HG03575 (cell line): ENCODE results near the gene NUP62.

Experiments
- ATAC-seq: cut with Tn5 transposase; IDR thresholded peaks from one replicate; pipeline ENCODE4 v1.9.1; 2021; ENCODE audit not compliant: unreplicated experiment, insufficient number of reproducible peaks, low FRiP score; ENCODE audit errors: extremely low read depth

Gene NUP62

DNA sequence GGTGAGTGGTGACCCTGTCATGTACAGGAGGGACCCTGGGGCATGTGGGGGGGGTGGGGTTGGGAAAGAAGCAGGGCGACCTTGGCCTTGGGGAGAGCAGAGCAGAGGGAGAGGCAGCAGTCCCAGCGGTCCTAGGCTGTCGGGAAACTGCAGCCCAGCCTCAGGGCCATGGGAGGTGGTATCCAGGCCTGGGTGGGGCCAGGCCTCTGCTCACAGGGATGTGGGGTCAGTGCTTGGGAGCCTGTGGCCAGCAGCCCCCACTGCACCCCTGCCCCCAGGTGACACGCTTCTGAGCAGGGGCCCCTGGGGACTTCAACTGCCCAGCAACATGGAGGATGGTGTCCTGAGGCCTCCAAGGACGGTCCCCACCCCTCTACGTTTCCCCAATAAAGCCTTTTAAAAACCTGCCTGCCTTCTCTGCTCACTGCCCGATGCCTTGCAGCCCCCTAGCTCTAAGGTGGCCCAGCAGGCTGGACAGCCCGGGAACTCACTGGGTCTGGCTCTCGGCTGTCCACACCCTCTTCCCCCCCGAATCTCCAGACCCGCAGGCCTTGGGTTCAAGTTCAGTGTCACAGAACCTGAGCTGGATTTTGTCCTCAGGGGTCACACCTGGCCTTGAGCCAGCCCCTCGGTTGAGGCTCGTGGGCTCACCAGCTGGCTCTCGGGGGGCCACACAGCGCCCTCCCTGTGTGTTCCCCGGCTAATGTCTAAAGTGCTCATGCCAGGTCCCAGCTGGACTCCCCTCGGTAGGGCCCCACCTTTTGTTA lies 68.8 kb downstream of the NUP62 start:
- ATAC-seq, result no peak

DNA sequence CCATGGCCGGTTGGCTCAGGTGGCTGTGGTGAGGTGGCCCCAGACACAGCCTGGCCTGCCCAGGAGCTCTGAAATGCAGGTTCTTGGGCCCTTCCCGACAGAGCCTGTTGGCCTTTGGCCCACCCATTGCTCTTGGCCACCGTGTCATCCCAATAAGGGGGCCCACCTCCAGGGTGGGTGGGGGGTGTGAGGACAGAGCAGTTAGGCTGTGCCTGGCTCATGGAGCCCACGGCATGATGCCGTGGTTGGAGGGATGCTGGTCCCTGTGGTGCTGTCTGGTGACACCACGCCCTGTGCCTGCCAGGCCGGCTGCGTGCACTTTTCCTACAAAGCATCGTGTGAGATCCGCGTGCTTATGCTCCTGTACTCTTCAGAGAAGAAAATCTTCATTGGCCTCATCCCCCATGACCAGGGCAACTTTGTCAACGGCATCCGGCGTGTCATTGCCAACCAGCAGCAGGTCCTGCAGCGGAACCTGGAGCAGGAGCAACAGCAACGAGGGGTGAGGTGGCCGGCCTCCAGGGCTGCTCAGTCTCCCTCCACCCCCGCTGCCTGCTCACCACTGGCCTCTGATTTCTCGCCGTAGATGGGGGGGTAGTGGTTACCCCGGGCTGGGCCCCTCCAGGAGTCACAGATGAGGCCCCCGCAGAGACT lies 69.5 kb downstream of the NUP62 start:
- ATAC-seq, result no peak

DNA sequence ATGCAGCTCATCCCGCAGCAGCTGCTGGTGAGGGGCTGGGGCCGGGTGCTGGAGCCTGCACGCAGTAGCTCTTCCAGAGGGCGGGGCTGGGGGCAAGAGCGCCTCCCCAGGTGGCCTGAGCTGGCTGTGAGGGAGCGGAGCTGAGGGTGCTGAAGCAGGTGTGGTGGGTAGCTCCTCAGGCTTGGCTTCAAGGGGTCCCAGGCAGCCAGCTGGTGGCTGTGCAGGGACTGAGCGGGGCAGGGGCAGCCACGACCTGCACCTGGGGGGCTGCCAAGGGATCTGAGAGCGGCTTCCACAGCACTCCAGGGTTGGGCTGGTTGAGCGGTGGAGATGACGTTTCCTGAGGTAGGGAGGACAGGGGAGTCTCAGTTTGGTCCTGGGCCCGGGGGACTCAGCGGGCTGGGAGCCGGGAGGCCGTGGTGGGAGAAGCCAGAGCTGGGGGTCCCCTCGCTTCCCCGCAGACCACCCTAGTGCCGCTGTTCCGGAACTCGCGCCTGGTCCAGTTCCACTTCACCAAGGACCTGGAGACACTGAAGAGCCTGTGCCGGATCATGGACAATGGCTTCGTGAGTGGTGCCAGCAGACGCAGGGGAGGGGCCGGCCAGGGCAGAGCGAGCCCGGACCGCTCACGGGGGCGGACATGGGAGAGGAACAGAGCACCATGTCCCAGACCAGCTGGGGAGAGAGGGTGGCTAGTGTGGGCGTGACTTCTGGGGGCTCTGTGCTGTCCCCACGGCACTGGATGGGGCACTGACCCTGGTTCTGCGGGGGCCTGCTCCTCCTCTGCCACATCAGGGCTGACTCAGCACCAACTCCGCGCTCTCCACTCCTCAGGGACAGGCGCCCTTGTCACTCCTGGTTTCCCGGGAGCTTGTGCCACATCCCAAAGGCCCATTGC lies 71.0 kb downstream of the NUP62 start:
- ATAC-seq, result no peak

DNA sequence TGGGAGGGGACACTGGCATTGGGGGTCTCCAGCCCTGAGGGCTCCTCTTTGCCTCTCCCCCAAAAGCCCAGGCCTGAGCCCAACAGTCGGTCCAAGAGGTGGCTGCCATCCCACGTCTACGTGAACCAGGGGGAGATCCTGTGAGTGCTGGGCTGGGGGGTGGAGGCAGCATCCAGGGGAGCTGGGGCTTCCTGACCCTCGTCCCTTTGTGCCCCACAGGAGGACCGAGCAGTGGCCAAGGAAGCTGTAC lies 71.5 kb downstream of the NUP62 start:
- ATAC-seq, result no peak

DNA sequence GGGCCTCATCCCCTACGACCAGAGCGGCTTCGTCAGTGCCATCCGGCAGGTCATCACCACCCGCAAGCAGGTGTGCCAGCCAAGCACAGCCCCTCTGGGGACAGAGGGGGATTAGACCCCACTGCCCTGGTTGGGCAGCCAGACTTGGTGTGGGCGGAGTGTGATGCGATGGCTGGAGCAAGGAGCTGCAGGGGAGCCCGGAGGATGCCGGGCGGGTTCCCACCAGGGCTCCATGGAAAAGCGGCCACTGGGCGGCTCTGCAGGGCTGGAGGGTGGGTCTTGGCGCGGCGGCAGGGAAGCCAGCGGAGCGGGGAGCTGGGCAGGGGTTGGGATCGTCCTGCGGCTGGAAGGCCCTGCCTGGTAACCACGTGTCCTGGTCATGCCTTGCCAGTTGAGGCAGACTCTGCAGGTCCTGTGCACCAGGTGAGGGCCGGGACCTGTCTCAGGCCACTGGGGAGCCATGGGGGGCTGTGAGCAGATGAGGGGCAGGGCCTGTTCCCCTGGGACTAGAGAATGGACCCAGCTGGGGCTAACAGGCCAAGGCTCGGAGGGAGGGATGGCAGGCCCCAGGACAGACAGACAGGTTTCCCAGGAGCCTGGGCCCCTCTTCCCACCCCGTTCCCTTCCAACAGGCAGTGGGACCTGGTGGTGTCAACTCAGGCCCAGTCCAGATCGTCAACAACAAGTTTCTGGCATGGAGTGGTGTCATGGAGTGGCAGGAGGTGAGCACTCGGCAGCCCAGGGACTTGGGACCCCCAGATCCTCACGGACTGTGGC lies 72.1 kb downstream of the NUP62 start:
- ATAC-seq, result no peak
